Activated CD8-positive, alpha-beta memory T cell treated with anti-CD3 and anti-CD28 coated beads, Interleukin-2, amount 50 U/mL, for 48 hours (primary cell): ENCODE results near the gene WNK2.
A peak's percentile ranks its signal among the peaks of the same experiment; 100 is the strongest.
"Not testable (repeated sequence)": the region's sequence is repeated elsewhere in the genome, so short reads cannot be mapped to it uniquely, and the experiment has no call there.

Source experiments
- DNase-seq: peaks from one replicate; pipeline ENCODE4 v3.0.0-alpha.2; 2020

Gene WNK2

GRCh38 chr9:93240891-93241334 lies 57.0 kb downstream of the WNK2 start:
- no peak for DNase-seq

GRCh38 chr9:93243112-93243511 lies 59.2 kb downstream of the WNK2 start:
- no peak for DNase-seq

DNA sequence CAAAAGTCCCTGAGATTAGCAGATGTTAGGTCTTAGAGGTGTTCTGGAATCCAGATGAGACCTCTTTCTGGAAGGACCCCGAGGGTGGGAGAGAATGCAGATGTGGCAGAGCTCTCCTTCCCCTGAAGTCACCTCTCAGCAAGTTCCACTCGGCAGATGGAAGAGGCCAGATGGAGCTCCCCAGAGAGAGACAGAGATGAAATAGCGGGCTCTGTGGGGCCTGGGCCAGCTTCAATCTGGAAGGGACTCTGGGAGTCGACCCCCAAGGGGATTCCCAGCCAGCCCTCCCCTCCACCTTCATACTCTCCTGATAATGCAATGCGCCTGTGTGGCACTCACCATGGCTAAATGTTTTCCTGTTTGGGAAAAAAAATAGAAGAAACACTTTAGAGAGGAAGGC lies 60.2 kb downstream of the WNK2 start:
- DNase-seq: no peak

DNA sequence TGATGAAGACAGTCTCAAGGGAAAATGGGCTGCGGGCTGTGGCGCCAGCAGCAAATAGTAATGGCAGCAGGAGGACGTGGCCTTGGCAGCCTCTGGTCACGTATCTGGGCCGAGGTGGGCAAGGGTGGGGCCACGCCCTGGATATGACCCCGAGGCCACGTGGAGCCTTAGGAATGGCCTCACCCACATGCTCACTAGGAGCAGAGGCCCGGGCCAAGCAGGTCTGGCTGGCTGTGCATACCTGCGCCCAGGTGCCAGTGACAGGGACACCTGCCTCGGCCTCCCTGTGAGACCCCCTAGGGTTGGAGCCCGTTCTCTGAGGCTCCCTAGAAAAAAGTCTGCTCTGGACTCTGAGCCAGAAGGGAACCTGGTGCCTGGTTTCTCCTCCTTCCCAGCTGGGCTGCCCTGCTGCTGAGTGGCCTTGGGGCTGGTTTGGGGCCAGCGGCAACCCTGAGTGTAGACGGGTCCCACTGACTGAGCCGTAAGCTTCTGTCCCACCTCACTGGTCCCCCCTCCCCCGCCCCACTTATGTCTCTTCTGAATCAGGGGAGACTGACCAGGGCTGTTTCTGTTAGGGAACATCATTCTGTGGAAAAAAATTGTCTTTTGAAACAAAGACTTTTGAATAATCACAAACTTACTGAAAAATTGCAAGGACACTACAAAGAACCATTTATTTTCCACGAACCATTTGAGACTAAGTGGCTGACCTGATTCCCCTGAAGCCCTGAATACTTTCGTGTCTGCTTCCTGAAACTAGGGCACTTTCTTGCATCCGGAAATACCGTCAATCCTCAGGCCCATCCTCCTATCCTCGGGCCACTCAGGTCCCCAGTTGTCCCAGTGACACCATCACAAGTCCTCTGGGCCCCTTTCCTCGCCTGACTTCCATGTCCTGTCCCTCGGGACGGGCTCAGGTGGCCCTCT lies 60.8 kb downstream of the WNK2 start:
- DNase-seq: no peak

GRCh38 chr9:93245437-93245970 lies 61.6 kb downstream of the WNK2 start:
- no peak for DNase-seq

DNA sequence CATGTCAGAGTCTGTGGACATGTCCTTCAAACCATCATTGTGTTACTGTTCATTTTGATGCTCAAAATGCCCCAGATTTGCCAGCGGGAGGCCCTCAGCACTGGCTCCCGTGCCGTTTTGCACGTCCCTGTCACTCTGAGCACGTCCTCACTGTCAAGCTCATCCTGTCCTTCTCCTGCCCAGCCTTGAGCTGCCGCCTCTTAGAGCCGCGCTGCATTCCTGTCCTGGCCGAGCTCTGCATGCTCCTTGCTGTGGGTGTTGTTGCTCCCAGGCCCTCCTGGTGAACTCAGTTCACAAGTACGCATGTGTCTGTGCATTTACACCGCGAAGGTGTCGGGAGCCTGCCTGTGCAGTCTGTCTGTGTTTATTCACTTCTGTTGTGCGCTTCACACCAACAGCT lies 62.2 kb downstream of the WNK2 start:
- no peak for DNase-seq

DNA sequence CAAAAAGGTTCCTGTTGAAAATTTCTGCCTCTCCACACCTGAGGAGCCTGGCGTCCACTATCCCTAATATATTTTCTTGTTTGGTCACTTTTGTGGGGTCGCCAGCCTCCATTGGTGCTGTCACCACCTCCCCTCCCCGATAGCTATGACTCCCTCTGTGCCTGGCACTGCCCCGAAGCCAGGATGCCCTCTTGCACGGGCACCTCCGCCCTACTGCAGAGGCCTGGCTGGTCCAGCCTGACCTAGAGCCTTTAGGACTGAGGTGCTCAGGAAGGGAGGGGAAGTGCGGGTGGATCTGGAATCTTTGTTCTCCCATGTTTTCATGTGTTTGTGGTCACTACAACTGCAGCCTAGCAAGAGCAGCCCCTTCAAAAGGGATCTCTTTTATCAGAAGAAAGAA lies 62.6 kb downstream of the WNK2 start:
- DNase-seq: no peak

GRCh38 chr9:93247099-93247865 lies 63.3 kb downstream of the WNK2 start:
- DNase-seq: no peak

GRCh38 chr9:93247892-93248291 lies 64.0 kb downstream of the WNK2 start:
- DNase-seq: no peak

DNA sequence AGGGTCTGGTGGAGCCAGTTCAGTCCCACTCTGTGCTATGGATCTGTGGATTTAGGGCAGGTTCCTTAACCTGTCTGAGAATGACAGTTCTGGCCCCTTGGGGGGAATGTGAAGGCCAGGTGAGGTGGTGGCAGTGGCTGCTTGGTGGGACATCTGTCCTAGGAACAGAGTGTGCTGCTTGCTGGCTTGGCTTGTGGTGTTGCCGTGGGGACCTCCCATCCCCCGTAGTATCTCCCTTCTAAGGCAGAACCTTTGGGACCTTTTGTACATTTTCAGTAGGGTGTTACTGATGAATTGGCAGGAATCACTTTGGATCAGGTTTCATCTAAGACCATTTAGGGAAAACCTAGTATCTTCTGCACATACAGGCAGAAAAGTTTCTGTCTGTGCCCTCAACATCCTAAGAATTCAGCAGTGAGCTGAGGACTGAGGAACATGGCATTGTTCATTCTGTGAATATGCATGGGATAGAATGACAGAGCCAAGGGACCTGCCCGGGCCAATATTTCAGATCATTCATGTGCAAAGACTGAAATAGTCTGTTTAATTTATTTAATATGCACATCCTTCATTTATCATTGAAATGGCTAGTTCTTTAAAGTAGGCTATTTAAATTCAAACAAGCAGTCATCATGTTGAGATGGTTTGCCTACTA lies 64.6 kb downstream of the WNK2 start:
- no peak for DNase-seq

DNA sequence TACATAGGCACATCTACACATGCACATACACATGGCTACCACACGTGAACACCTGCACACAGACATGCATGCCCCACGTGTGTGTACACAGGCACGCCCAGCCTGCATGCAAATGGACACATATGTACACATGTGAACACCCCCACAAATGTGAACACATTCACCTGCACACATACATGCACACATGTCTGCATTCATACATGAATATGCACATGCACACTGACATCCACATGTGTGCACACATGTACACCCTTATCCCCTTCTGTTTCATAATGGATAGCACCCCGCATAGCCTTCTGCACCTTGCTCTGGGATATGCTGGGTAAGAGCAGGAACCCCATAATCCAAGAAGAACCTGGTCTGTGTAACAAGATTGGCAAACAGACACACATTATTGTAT lies 66.2 kb downstream of the WNK2 start:
- DNase-seq: no peak

- DNase-seq: not testable (repeated sequence)
Observed at GRCh38 chr9:93251309-93251708, 67.4 kb downstream of the WNK2 start.

DNA sequence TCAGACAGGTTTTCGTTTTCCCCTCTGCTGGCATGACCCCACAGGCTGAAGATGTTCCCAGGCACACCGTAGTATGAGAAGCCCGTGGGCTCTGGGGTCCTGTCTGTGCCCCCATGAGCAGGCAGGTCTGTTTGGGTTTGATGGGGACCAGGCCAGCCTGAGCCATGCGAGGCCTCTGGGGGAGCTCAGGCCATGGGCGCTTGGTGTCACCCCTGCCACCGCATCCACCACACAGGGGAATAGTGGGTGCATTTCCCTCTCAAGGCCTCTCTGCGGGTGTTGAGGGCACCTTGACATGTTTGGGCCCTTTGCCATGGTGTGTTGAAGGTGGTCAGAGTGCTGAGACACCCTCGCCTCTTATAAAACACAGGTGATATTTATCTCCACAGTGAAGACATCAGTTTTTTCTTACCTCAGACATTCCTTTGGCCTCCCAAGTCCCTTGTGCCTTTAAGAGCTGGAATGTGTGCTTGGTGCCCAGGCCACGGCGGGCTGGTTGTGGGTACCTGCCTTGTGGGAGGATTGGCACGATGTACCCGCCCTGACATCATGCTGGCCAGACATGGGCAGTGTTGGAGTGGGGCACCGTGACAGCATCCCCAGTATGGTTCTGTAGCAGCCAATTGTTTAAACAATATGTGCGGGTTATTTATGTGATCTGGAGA lies 68.3 kb downstream of the WNK2 start:
- no peak for DNase-seq

GRCh38 chr9:93252781-93253530 lies 69.0 kb downstream of the WNK2 start:
- no peak for DNase-seq

GRCh38 chr9:93253633-93254032 lies 69.7 kb downstream of the WNK2 start:
- DNase-seq: no peak

DNA sequence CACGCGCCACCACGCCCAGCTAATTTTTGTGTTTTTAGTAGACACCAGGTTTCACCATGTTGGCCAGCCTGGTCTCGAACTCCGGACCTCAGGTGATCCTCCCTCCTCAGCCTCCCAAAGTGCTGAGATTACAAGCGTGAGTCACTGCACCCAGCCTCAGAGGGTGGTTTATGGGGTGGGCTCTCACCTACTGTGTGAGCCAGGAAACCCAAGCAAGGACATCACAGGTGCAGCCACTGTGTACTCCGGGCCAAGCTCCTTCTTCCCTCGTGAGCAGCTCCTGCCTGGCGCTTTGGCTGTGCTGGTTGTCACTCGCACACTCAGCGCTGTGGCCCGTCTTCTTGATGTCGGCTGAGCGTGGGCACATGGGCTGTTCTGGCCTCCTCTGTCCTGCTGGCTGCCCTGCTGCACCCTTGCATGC lies 70.1 kb downstream of the WNK2 start:
- DNase-seq: no peak

DNA sequence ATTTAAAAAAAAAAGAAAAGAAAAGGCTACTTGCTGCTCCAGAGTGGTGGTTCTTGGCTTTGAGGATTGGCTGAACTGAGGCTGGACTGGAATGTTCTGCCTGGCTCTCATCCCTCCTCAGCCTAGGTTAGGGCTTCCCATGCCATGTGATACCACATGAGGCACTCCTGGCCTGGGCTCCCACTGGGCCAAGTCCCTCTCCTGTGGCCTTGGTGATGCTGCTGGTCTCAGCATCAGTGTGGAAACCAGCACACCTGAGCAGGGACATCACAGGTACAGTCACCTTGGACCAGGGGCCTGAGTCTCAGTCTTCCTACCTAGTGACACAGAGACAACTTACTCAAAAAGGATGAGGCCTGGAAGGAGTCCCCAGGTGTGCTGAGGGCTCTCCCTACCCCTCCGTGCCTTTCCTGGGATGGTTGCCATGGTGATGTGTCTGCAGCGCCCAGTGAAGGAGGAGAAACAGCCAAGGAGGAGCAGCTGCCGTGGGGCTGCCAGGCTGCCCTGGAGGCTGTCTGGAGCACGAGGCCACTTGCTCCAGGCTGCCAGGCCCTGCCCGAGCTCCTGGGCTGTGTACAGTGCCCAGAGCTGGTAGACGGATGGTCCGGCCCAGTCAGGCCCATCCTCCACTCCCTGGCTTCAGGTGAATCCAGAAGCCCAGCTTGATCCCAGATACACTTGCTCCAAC lies 71.0 kb downstream of the WNK2 start:
- peak; percentile 36 for DNase-seq

DNA sequence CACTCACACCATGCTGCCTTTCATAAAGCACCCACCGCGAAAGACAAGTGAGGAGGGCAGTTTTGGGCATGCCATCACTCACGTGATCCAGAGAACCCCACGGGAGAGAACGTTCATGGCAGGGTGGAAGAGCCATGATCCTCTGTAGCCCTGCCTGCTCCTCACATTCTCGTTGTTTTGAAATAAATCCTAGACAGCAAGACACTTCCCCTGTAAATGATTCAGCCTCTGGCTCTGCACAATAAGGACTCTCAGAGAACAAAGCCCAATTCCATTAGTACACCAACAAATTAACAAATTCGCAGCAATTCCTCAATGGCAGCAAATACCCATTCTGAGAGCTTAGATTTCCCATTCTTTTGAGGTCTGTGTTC lies 71.5 kb downstream of the WNK2 start:
- no peak for DNase-seq

GRCh38 chr9:93255994-93256877 lies 72.3 kb downstream of the WNK2 start:
- DNase-seq: peak; percentile 30
